Thoracic aorta (tissue), 2 donors: ENCODE measurements around the gene MICAL3. TPM values are rescaled to one million over a fixed set of nuclear protein-coding genes. Genes with fewer than 3 reads are reported as not detected.

ENCODE experiments used
- ATAC-seq: fragments of 150-250 bp; one replicate; pipeline ENCODE4 v1.8.0; 2017; ENCODE audit warnings: low read depth; ENCODE audit not compliant: insufficient number of reproducible peaks, low FRiP score
- DNase-seq: peaks from one replicate; pipeline ENCODE4 v3.0.0-alpha.2; 2020; ENCODE audit warnings: low spot score
- H3K27ac ChIP-seq, 2 donors: fragments of 200-600 bp; sonication (generic); 1 replicate in 1 of 2; 2 replicates in 1 of 2; pipeline ENCODE4 v1.5.1; 2016; ENCODE audit warnings: mild to moderate bottlenecking in 2 of 2, moderate library complexity in 2 of 2
- H3K27me3 ChIP-seq: fragments of 200-600 bp; sonication (generic); replicated peaks from 2 replicates; pipeline ENCODE4 v1.6.0; 2016; ENCODE audit warnings: mild to moderate bottlenecking; ENCODE audit not compliant: insufficient read depth
- H3K36me3 ChIP-seq: fragments of 200-600 bp; sonication (generic); one replicate; pipeline ENCODE4 v1.5.1; 2016
- H3K4me1 ChIP-seq, 2 donors: fragments of 200-600 bp; sonication (generic); 1 replicate in 1 of 2; 2 replicates in 1 of 2; pipeline versions ENCODE4 v1.5.1 to v1.6.0; 2016; ENCODE audit warnings: low read depth in 2 of 2, mild to moderate bottlenecking in 1 of 2; ENCODE audit not compliant: control insufficient read depth in 1 of 2
- H3K4me3 ChIP-seq: fragments of 200-600 bp; sonication (generic); 2 replicates; pipeline ENCODE4 v1.5.1; 2016; ENCODE audit warnings: mild to moderate bottlenecking
- H3K9me3 ChIP-seq: fragments of 200-600 bp; sonication (generic); 2 replicates; pipeline ENCODE4 v1.5.1; 2016
- CTCF ChIP-seq: fragments of 200-600 bp; sonication (generic); IDR thresholded peaks from one replicate; pipeline ENCODE4 v1.5.1; 2019; ENCODE audit warnings: antibody characterized with exemption
- total RNA-seq, 2 donors: library from RNA; depleted of rRNA; stranded (reverse); fragments of >200 nt; gene quantifications; one replicate each; pipeline versions ENCODE4 v1.1.0 to v1.2.3, GENCODE V29; 2016

MICAL3 gene
- total RNA-seq, 2 donors from 2014 or later: 45.2 to 78.0 TPM

GRCh38 chr22:17871726-17872458 lies 152.5 kb downstream of the MICAL3 start:
- H3K36me3 ChIP-seq: peaks cover 38% of the 10 kb centered on the region

GRCh38 chr22:17870407-17870806 lies 154.0 kb downstream of the MICAL3 start:
- Histone ChIP-seq H3K27me3 (no peaks in the 10 kb centered on the region), H3K27ac (no peak overlapping the region), H3K4me3 (no peak overlapping the region), H3K4me1 (no peaks in the 10 kb centered on the region), H3K36me3 (peaks cover 41% of the 10 kb centered on the region), H3K9me3 (no peaks in the 10 kb centered on the region)
- ATAC-seq (no peak), DNase-seq (no peak)
- no peak for TF ChIP-seq CTCF

More at GRCh38 chr22:17871726-17872458, 152.5 kb downstream of the MICAL3 start:
- no peaks in the 10 kb centered on the region for H3K9me3 ChIP-seq
- ATAC-seq: no peak
- no peaks in the 10 kb centered on the region for H3K27me3 ChIP-seq
- no peak for TF ChIP-seq CTCF
- no peaks in the 10 kb centered on the region for H3K4me1 ChIP-seq
- DNase-seq: no peak
- H3K4me3 ChIP-seq: no peak overlapping the region
- no peak overlapping the region for H3K27ac ChIP-seq

GRCh38 chr22:17869285-17870096 lies 154.9 kb downstream of the MICAL3 start:
- no peak for TF ChIP-seq CTCF
- no peak overlapping the region for H3K27ac ChIP-seq
- peaks cover 44% of the 10 kb centered on the region for H3K36me3 ChIP-seq
- H3K4me3 ChIP-seq: no peak overlapping the region
- DNase-seq (no peak), ATAC-seq (no peak)
- H3K9me3 ChIP-seq: no peaks in the 10 kb centered on the region
- H3K4me1 ChIP-seq: no peaks in the 10 kb centered on the region
- H3K27me3 ChIP-seq: no peaks in the 10 kb centered on the region

GRCh38 chr22:17868771-17869170 lies 155.6 kb downstream of the MICAL3 start:
- Histone ChIP-seq H3K27me3 (no peaks in the 10 kb centered on the region), H3K4me3 (no peak overlapping the region), H3K36me3 (peaks cover 52% of the 10 kb centered on the region), H3K27ac (no peak overlapping the region), H3K4me1 (no peaks in the 10 kb centered on the region), H3K9me3 (no peaks in the 10 kb centered on the region)
- TF ChIP-seq CTCF: no peak
- no peak for DNase-seq
- no peak for ATAC-seq

- ATAC-seq (no peak), DNase-seq (no peak)
- H3K4me3 ChIP-seq: no peak overlapping the region
- H3K4me1 ChIP-seq: no peaks in the 10 kb centered on the region
- H3K9me3 ChIP-seq: no peaks in the 10 kb centered on the region
- no peaks in the 10 kb centered on the region for H3K27me3 ChIP-seq
- TF ChIP-seq CTCF: no peak
- H3K27ac ChIP-seq: no peak overlapping the region
- H3K36me3 ChIP-seq: peaks cover 47% of the 10 kb centered on the region
Observed at GRCh38 chr22:17867160-17867785, 157.1 kb downstream of the MICAL3 start.
